ENCODE data around the gene GDF9.

Gene GDF9

DNA sequence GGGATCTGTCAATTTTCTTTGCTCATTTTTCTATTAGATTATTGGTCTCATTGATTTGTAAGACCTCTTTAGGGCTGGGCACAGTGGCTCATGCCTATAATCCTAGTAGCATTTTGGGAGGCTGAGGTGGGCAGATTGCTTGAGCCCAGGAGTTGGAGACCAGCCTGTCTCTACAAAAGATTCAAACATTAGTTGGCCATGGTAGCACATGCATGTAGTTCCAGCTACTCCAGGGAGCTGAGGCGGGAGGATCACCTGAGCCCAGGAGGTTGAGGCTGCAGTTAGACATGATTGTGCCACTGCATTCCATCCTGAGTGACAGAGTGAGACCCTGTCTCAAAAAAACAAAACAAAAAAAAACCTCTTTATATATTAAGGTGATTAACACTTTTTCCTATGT, 29.4 kb downstream of the GDF9 start:
- no peak for DNase-seq

DNA sequence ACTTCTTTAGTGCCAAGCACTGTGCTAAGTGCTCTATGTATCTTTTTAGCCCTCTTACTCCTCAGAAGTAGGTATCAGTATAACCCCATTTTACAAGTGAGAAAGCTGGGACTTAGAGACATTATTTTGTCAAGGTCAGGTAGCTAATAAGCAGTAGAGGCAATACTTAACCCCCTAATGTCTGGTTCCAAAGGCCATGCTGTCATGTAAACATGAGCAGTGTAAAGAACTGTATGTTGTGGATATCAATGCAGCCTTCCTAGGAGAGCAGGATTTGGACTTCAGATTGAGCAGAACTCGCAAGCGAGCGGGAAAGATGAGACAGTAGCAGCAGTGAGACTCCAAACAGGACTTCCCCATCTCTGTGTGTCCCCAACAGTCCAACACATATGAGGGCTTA, 32.2 kb downstream of the GDF9 start:
- no peak for DNase-seq

DNA sequence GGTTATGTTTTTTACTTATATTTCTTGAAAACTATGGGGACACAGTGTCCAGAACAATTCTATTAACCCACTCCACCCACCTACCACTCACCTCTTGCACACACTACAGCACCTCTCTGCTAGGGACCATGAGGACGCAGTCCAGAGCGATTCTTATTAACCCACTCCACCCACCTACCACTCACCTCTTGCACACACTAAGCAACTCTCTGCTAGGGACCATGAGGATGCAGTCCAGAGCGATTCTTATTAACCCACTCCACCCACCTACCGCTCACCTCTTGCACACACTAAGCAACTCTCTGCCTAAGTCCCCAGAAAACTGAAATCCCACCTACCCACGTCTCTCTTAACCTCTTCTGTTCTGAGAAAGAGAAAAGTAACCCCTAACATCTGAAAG, 33.7 kb downstream of the GDF9 start:
- no peak for DNase-seq

DNA sequence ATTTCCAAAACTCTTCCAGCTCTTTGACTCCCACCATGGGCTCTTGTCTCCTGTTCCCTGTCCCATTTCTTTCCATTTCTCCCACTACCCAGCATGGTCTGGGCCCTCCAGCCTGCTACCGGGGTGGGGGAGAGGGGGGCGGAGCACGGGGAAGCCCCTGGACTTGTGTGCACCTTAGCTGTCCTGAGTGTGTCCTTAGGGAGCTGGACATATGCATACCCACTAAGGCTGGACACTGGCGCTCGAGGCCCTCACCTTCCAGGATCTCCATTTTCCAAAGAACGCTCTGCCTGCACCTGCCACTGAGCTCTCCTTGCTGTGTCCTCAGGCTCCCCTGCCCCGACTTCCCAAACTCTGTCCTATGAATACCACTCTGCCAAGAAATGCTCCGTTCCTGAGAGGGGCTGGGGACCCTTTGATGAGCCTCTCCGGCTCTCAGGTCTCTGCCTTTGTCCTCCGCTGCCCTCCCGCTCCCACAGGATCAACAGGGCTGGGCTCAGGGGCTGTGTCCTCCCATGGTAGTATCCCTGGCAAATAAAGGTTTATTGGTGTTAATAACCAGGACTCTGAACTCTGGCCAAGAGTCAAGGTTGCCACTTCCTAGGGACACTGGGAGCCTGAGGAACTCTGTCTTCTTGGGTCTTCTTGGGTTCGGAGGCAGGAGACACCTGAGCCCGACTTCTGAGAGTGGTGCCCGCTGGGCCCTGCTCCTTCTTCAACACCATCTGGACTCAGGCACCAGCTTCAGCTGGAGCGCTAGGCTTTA, 35.0 kb downstream of the GDF9 start:
- DNase-seq: no peak

DNA sequence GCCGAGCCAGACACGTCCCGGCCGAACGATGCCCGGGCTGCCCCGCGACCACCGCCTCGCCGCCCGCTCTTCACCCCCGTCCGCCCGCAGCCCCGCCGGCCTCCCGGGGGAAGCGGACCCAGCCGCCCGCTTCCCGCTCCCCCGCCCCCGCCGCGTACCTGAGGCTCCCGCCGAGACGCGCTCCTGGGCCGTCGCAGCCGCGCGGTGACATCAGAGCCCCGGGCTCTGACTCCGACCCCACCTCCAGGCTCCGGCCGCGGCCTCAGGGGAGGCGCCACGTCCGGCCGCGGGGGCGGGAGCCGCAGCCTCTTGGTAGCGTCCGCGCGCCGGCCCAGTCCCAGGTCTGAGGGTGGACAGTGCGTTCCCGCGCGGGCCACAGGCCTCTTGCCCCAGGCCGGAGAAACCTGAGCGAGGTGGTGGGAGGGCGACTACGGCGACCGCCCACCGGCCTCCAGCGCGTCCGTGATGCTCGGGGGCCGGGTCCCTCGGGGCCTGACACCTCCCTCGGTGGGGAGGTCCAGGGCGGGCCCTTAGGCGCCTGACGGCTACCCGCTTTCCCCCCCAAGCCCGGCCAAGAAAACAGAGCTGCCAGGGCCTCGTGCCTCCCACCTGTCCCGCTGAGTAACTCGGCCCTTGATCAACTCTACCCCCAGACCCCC, 35.7 kb downstream of the GDF9 start, which contains the start of gene SHROOM1:
TSS of gene SHROOM1 (minus strand) at position 212 of the 659 bp plus-strand sequence. CDS start 4,507 bp downstream, outside the sequence.
- peak; percentile 17 for DNase-seq

DNA sequence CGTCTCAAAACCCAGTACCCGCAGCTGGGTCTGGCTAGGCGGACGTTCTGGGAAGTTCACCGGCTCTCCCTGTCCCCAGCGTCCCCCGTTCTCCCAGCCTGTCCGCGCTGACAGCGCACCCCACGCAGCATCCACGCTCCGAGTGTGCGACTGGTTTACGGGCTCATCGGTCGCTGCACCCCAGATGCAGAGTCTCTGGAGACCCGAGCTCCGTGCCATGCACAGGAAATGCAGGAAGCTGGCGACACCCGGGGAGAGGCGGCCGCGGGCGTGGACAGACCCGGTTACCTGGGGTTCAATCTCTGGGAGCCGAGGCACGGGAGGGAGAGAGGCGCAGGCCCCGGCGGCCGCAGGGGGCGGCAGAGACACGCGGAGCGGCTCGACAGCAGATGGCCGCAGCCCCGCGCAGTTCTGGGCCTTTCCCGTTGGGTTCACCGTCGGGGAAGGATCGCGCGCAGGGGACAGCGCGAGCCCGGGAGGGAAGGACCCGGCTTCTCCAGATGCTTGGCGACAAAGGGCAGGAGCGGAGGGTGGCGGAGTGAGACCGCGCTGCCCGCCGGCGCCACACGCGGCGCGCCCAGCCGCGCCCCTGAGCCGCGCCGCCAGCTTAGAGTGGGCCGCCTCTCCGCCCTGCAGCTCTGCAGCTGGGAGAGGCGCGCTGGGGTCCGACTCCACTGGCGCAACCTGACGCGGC, 36.4 kb downstream of the GDF9 start:
- peak; percentile 52 for DNase-seq

DNA sequence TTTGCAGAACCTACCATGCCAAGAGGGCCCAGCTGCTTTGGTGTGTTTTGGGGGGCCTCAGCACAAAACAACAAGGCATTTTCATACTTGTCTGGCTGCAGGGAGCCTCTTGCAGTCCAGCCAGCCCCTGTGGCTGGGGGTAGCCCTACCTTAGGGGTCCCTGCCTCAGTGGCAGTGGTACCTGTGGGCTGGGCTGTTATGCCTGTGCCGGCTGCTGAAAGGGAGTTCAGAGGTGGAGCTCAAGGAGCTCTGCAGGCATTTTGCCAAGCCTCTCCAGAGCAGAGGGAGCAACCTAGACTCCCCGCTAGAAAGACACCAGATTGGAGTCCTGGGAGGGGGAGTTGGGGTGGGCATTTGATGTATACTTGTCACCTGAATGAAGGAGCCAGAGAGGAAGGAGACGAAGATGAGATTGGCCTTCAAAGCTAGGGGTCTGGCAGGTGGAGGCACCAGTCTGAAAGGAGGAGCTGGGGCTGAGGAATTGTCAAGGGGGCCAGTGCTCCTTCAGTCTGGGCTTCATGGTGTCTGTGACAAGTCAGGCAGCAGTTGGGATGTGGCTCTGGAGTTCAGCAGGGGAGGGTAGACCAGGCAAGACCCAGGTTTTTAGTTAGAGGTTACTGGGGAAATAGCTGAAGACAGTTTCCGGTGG, 37.3 kb downstream of the GDF9 start:
- peak; percentile 17 for DNase-seq

DNA sequence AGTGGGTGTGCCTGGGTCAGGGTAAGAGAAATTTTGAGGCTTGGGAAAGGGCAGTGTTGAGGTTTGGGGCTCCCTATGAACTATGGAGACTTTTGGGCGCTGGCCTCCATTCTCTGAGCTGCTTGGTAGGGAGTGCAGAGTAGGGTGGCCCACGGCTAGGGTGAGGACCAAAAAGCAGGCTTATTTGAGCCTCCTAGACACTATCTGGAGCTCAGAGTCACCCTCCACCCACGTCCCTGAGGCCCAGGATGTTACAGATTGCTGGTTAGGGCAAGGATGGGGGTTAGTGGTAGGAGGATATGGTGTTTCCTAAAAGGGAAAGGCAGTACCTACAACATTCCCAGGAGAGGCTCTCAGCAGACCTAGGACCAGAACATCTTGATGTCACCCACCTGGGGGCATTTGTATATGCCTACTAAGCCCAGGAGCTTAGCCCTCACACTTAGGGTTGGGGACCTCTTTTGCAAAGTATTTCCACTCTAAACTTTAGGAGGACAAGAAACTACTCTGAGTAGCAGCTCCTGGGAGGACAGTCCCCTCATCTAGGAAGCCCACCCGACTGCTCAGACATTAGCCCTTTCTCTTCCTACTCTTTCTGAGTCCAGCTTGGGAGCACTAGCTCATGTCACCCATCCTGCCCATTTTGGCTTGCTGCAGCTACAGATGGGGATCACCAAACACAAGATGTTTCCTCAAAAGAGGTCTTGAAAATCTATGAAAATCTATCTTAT, 38.2 kb downstream of the GDF9 start:
- DNase-seq: no peak

DNA sequence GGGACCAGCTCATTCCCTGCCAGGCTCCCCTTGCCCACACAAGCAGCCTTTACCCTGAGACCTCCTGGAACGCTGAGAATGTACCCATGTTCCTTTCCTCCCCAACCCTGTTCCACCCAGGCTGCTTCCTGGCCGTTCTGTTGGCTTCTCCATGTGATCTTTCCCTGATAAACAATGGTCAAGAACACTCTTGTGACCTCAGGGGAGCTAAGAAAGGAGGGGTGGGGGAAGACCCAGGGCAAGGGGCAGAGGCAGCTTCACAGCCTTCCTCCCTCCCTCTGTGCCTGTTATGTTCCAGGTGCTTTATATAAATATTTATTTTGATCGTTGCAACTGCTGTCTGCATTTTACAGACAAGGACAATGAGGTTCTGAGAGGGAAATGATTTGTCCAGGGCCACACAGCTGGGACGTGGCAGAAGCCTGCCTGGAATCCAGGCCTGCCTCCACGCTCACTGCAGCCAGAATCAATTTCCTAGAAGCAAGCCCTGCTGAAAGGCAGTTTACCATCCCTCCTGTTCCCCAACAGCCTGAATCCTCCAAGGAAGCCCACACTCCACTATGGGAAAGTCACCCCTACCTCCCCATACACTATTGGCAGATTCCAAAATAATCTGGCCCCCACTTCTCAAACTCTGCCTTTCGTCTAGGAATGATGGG, 39.7 kb downstream of the GDF9 start:
- DNase-seq: no peak

DNA sequence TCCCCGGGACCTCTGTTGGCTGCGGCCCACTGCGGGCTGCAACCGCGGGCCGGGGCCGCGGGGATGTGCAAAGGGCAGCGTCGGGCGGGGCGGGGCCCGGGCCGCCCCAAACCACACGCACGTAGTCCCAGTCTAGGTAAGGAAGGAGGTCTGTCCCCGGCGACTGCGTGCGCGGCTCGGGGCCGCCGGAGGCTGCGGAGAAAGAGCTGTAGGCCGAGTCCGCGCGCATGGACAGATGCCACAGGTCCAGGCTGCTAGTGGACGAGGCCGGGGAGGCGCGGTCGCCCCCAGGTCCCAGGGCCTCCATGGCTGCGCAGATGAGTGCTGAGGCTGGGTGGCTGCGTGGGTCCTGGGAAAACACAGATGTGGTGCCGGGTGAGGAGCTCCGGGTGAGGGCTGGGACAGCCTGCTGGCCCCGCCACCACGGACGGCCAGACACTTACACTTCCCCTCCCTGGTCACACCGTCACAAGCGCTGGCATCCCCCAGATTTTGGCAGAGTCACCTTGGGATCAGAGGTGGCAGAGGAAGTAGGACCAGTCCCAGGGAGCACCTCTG, 40.4 kb downstream of the GDF9 start:
- DNase-seq: no peak

DNA sequence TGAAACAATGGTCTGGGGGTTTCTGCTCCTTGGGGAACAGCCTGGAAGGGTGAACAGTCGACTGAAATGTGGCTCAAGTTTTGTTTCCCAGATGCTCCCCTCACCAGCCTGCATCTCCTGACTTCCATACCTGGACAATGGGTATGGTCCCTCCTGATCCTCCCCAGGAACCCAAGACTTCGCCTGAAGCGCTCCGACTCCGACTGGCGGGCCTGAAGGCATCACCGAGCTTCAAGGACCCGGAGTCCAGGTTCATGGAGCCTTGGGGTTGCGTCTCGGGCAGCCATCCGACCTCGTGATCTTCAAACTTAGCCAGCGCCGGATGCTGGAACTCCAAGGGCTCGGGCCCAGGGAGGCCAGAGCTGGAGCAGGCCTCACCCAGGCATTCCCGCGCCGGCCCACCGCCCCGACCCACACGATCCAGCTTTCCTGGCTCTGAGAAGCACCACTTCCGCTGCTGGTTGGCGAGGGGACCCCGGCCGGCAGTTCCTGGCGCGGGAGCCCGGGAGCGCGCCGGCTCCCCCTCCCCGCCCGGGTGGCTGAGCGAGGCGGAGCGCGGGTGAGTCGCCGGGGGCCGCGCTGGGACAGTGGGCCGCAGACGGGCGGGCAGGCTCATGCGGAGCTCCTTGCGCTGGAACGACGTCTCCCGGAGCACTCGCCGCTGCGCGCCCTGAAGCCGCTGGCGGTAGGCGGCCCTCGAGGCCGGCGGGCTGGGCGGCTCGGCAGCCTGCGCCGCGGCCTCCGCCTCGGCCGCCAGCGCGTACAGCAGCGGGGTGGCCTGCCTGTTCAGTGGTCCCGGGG, 41.0 kb downstream of the GDF9 start:
- no peak for DNase-seq

DNA sequence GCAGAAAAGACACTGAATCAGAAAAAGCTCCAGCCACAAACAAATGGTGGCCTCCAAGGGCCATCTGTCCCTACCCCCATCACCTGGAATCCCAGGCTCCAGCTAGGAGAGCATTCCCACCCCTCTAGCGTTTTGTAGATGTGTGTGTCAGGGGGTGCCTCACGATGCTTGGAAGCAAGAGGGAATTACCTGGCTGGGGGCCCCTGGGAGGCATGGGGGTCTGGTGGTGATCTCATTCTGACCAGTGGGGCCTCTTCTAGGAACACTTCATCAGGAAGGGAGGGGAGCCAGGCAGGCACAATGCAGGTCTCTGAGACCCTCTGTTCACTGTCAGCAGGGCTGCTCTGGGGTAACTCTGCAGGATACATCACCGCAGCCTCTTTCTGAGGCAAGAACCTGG, 41.8 kb downstream of the GDF9 start:
- no peak for DNase-seq

DNA sequence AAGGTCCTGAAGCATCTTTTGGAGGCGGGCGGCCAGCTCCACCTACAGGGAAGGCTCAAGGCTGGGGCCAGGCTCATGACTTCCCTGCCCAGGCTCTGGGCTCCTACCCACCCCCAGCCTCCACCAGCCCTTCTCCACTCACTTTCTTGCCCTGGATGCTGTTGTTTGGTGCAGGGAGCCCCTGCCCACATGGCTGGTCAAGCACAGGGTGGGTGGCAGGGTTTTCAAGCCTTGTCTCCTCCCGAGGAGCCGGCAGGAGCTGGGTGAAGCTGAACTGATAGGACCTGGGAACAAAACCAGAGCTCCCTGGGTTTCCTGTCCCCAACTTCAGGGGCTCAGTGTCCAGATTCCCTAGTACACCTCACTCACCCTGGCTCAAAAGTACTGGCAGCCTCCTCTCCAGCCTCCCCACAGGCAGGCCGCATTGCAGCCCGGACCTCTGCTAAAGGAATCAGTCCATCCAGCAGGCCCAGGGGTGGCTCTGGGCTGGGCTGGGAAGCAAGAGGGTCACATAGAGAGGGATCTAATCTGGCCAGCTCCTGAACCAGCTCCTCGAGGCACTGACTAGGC, 42.7 kb downstream of the GDF9 start:
- DNase-seq: no peak

DNA sequence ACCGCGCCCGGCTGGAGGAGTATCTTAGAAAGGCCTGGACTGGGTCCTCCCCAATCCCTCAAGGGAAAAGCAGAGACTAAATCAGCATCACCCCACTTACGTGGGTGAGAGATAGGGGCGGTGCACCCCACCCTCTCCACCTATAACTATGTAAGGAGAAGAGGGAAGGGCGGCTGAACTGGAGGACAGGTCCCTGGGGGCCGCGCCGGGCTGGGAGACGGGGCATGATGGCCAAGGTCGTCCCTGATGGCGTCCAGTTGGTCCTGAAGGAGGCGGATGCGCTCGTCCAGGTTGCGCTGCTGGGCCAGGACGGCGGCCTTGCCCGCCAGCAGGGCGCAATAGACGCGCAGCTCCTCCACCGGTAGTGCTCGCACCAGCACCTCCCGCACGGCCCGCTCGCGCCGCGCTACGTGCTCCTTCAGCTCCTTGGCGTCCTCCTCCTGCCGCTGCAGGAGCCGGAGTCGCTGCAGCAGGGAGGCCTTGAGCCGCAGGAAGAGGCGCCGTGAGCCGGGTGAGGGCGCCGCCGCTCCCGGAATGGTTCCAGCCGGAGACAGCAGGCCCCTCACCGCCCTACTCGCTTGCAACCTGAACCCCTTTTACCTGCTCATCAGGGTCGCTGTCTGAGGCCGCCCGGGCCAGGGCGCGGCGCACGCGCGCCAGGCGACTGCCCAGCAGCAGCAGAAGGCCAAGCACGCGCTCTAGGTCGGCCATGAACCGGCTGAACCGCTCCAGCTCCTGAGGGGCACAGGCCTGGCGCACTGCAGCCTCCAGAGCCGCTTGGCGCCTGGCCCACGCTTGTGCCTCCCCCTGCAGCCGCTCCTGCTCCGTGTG, 43.4 kb downstream of the GDF9 start:
- DNase-seq: no peak

DNA sequence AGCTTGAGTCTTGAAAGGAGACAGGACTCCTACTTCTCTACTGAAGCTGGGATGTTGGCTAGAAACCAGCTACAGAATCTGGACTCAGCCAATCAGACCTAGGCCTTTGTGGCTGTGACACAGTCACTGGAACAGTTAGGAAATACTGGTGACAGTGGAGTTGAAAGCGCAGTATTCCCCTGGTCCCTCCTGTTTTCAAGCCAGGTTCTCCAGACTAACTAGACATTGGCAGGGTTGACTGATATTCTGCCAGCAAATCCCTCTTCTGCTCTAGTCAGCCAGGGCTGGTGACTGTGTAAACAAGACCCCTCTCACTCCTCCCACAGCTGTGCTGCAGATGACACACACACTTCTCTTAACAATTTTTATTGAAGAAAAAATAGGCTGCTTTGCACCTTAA, 44.5 kb downstream of the GDF9 start:
- DNase-seq: no peak

DNA sequence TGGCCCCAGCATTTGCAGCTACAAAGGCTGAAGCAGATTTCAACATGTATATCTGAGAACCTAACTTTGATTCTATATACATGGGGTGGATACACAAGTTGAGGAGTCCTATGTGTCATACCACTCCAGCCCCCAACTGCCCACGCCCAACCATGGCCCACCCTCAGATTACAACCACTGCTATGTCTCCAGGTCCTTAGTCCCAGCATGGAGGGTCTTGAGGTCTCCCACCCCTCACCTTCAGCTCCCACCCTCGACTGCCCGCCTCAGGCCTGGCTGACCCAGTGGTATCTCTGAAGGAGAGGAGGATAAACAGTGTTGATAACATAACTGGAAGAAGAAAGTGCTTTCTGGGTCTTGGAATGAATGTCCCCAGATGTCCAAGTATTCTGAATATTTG, 44.9 kb downstream of the GDF9 start:
- DNase-seq: no peak

DNA sequence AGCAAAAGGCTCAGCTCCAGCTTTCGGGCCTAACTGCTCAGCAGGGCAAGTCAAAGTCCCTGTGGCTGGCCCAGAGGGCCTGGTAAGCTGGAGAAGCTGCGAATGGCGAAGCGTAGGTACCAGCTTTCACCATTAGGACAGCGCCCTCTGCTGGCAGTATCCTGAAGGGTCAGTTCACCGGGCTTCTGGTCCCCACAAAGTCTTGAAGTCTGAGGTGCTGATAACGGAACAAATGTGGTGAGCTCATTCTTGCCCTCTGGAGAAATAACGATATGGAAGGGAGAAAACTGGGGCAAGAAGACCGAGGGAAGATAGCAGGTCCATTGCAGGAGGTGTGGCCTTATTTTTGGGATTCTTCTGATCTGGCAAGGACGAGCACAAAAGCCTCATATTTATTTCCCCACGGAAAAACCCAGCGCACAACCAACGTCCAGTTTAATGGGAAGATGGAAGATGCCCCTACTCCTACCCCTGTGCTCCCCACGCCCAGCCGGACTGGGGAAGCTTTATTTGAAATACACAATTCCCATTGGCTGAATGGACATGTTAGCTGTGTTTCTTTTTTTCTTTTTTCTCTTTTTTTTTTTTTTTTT, 46.0 kb downstream of the GDF9 start:
- peak; percentile 30 for DNase-seq

DNA sequence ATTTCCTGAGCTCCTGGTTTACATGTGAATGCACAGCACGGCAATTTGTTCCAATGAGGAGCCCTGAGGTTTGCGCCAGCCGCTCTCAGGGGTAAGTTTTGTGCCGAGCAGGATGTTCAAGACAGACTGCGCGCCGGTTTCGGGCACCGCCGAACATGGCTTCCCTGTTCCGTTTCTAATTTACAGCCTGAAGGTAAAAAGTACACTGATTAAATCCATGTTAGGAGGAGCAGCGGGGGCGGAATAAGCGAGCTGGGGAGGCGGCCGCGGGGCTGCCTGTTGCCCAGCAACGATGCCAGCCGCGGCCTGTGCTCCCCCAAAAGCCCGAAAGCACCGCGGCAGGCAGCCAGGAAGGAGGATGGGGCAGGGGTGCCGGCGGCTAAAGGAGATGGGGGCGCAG, 46.8 kb downstream of the GDF9 start:
- no peak for DNase-seq

DNA sequence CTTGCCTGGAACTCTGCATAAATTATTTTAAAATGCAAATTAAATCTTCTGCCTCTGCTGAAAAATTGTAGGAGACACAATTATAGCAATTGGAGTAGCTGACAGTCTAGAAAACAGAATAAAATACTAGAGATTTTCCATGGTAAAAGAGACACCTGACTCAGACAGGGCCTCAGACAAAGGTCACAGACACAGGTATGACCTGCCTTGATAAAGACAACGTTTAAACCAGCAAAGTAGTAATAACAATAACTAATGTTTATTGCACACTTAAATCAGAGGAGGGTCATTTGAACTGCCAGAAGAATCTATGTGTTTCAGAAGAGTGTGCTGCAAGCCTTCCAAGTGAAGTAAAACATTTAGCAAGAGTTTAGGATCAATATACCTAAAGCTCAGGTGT, 49.3 kb downstream of the GDF9 start:
- no peak for DNase-seq
